Colonic mucosa (tissue), 4 donors: ENCODE results near the gene TMEM170B. TPM values are rescaled to one million over a fixed set of nuclear protein-coding genes. Genes with fewer than 3 reads are reported as not detected.

Source experiments
- DNase-seq: peaks from one replicate; pipeline ENCODE4 v3.0.0-alpha.2; 2020
- H3K27ac ChIP-seq: fragments of 200-600 bp; one replicate; pipeline ENCODE4 v1.8.0; 2021
- H3K27me3 ChIP-seq: fragments of 200-600 bp; one replicate; pipeline ENCODE4 v1.8.0; 2021
- H3K36me3 ChIP-seq: fragments of 200-600 bp; one replicate; pipeline ENCODE4 v1.8.0; 2021
- H3K4me1 ChIP-seq: fragments of 200-600 bp; one replicate; pipeline ENCODE4 v1.8.0; 2021; ENCODE audit warnings: mild to moderate bottlenecking
- H3K4me3 ChIP-seq: fragments of 200-600 bp; one replicate; pipeline ENCODE4 v1.8.0; 2021
- H3K9ac ChIP-seq, 2 donors: one replicate each; pipeline ENCODE4 v1.7.0; 2013; ENCODE audit warnings: control low read depth in 2 of 2, low read depth in 2 of 2, low read length in 2 of 2
- H3K9me3 ChIP-seq: fragments of 200-600 bp; one replicate; pipeline ENCODE4 v1.8.0; 2021
- intact Hi-C: fragments of 100-400 bp; cut with DNase I; formaldehyde crosslinking; loops from one replicate; pipeline ENCODE4 v1.14.1; 2022
- total RNA-seq, 2 donors: library from RNA; stranded (reverse); fragmentation: NEBNext Ultra II Directional in 1 of 2; extraction: Animal tissue kit (Norgen Biotek cat#: 25700) in 1 of 2; gene quantifications; one replicate each; pipeline ENCODE4 v1.2.1, GENCODE V29; 2021
- TF ChIP-seq, protein P1 (sequence below): fragments of 200-600 bp; IDR thresholded peaks from one replicate; pipeline ENCODE4 v1.8.0; 2022; ENCODE audit warnings: antibody characterized with exemption, mild to moderate bottlenecking
- donor health status: healthy.
- donor health status: DM: no; HTN: no; CAD: no.
- donor health status: DM: no; HTN: no; CAD: no.

The TMEM170B gene
- total RNA-seq, 2 donors from 2014 or later = 0.82 to 2.2 TPM

- H3K4me3 ChIP-seq = no peak overlapping the region
- TF ChIP-seq, protein P1, sequence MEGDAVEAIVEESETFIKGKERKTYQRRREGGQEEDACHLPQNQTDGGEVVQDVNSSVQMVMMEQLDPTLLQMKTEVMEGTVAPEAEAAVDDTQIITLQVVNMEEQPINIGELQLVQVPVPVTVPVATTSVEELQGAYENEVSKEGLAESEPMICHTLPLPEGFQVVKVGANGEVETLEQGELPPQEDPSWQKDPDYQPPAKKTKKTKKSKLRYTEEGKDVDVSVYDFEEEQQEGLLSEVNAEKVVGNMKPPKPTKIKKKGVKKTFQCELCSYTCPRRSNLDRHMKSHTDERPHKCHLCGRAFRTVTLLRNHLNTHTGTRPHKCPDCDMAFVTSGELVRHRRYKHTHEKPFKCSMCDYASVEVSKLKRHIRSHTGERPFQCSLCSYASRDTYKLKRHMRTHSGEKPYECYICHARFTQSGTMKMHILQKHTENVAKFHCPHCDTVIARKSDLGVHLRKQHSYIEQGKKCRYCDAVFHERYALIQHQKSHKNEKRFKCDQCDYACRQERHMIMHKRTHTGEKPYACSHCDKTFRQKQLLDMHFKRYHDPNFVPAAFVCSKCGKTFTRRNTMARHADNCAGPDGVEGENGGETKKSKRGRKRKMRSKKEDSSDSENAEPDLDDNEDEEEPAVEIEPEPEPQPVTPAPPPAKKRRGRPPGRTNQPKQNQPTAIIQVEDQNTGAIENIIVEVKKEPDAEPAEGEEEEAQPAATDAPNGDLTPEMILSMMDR = no peak
- no peak for DNase-seq
- no peaks in the 10 kb centered on the region for H3K27me3 ChIP-seq
- intact Hi-C loops = no loop called here
- no peak overlapping the region for H3K27ac ChIP-seq
- no peaks in the 10 kb centered on the region for H3K9me3 ChIP-seq
- H3K9ac ChIP-seq = no peak overlapping the region
- no peaks in the 10 kb centered on the region for H3K36me3 ChIP-seq
- no peaks in the 10 kb centered on the region for H3K4me1 ChIP-seq
Observed at GRCh38 chr6:11552442-11552841, 14.9 kb downstream of the TMEM170B start.

- H3K4me1 ChIP-seq = no peaks in the 10 kb centered on the region
- intact Hi-C loops = no loop called here
- no peaks in the 10 kb centered on the region for H3K36me3 ChIP-seq
- H3K4me3 ChIP-seq = no peak overlapping the region
- TF ChIP-seq, protein P1 = no peak
- H3K9ac ChIP-seq = no peak overlapping the region
- no peaks in the 10 kb centered on the region for H3K27me3 ChIP-seq
- H3K27ac ChIP-seq = no peak overlapping the region
- no peaks in the 10 kb centered on the region for H3K9me3 ChIP-seq
- no peak for DNase-seq
Observed at GRCh38 chr6:11553824-11554223, 16.3 kb downstream of the TMEM170B start.

- H3K36me3 ChIP-seq = no peaks in the 10 kb centered on the region
- H3K27me3 ChIP-seq = no peaks in the 10 kb centered on the region
- H3K27ac ChIP-seq = no peak overlapping the region
- H3K9me3 ChIP-seq = no peaks in the 10 kb centered on the region
- intact Hi-C loops = no loop called here
- TF ChIP-seq, protein P1 = no peak
- H3K4me1 ChIP-seq = no peaks in the 10 kb centered on the region
- DNase-seq = no peak
- no peak overlapping the region for H3K4me3 ChIP-seq
- H3K9ac ChIP-seq = no peak overlapping the region
Observed at GRCh38 chr6:11556309-11556708, 18.8 kb downstream of the TMEM170B start.

- TF ChIP-seq, protein P1 = no peak
- Histone ChIP-seq H3K36me3 (no peaks in the 10 kb centered on the region), H3K9ac (no peak overlapping the region), H3K9me3 (no peaks in the 10 kb centered on the region), H3K4me3 (no peak overlapping the region), H3K4me1 (no peaks in the 10 kb centered on the region), H3K27ac (no peak overlapping the region), H3K27me3 (no peaks in the 10 kb centered on the region)
- intact Hi-C loops = no loop called here
- no peak for DNase-seq
Observed at GRCh38 chr6:11563793-11564192, 26.2 kb downstream of the TMEM170B start.

DNA sequence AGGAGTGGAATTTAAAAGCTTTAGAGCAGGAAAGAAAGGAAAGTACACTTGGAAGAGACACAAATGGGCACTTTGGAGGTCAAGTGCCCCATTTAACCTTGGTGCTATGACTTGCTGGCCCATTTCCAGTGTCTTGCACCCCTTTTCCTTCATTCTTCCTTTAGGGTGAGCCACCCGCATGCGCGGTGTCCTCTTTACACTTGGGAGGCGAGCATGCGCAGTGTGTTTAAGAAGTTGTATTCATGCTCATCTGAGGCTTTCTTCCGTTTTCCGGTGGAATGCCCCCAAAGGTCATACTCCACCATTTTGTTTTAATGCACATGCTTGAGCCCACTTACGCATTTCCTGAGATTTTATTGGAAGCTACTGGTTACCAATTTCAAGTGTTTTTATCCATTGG lies 29.1 kb downstream of the TMEM170B start:
- H3K4me3 ChIP-seq = no peak overlapping the region
- no peak overlapping the region for H3K27ac ChIP-seq
- no peaks in the 10 kb centered on the region for H3K9me3 ChIP-seq
- intact Hi-C loops = no loop called here
- H3K36me3 ChIP-seq = no peaks in the 10 kb centered on the region
- no peak for DNase-seq
- TF ChIP-seq, protein P1 = no peak
- H3K9ac ChIP-seq = no peak overlapping the region
- no peaks in the 10 kb centered on the region for H3K27me3 ChIP-seq
- H3K4me1 ChIP-seq = no peaks in the 10 kb centered on the region

DNA sequence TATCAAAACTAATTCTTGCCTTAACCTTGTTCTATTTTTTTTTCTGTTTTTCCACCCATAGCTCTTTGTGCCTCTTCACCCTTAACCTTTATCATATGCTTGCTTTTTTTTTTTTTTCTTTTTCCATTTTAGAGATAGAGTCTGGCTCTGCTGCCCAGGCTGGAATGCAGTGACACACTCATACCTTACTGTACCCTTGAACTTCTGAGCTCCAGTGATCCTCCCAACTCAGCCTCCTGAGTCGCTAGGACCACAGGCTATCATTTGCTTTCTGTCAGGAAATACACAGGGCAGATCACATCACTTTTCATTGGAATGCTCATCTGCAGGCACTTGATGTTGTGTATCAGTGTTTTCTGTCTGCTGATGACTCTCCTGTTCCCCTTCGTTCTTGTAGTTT lies 33.5 kb downstream of the TMEM170B start:
- H3K27ac ChIP-seq = no peak overlapping the region
- intact Hi-C loops = no loop called here
- H3K27me3 ChIP-seq = no peaks in the 10 kb centered on the region
- no peak for DNase-seq
- TF ChIP-seq, protein P1 = no peak
- no peak overlapping the region for H3K4me3 ChIP-seq
- no peaks in the 10 kb centered on the region for H3K36me3 ChIP-seq
- no peak overlapping the region for H3K9ac ChIP-seq
- H3K4me1 ChIP-seq = no peaks in the 10 kb centered on the region
- H3K9me3 ChIP-seq = no peaks in the 10 kb centered on the region
